Lower leg skin (tissue), 4 donors: ENCODE measurements around the gene BTBD16. TPM values are rescaled to one million over a fixed set of nuclear protein-coding genes. Genes with fewer than 3 reads are reported as not detected.

ENCODE experiments used
- DNase-seq, 2 donors: peaks; one replicate each; pipeline ENCODE4 v3.0.0-alpha.2; 2019; ENCODE audit warnings: low spot score in 2 of 2
- H3K4me3 ChIP-seq: fragments of 200-600 bp; sonication (generic); 2 replicates; pipeline ENCODE4 v1.5.1; 2017; ENCODE audit warnings: mild to moderate bottlenecking, low read depth; ENCODE audit not compliant: poor library complexity, severe bottlenecking
- CTCF ChIP-seq, 3 donors: fragments of 450-650 bp; IDR thresholded peaks; one replicate each; pipeline ENCODE4 v1.5.1; 2016; ENCODE audit warnings: antibody characterized with exemption in 3 of 3, mild to moderate bottlenecking in 3 of 3, moderate library complexity in 2 of 3
- POLR2A ChIP-seq, 2 donors: fragments of 450-650 bp; IDR thresholded peaks; one replicate each; pipeline ENCODE4 v1.6.1; 2016 to 2017; ENCODE audit warnings: antibody characterized with exemption in 2 of 2, mild to moderate bottlenecking in 1 of 2, moderate library complexity in 1 of 2
- WGBS, 2 donors: methylation state at CpG; one replicate each; pipeline ENCODE4 v1.1.5; 2018; 5-methylcytosine and 5-hydroxymethylcytosine counted together
- intact Hi-C: fragments of 100-400 bp; cut with DNase I; formaldehyde crosslinking; loops from one replicate; pipeline ENCODE4 v1.15.0; 2023; ENCODE audit warnings: low total_unique reads
- total RNA-seq, 4 donors: library from RNA; depleted of rRNA; stranded (reverse); fragments of >200 nt; gene quantifications; one replicate each; pipeline ENCODE4 v1.1.0, GENCODE V29; 2016

The BTBD16 gene
- total RNA-seq, 4 donors from 2014 or later = 2.7 to 16.4 (median 9.0) TPM

GRCh38 chr10:122325235-122325634 lies 54.1 kb downstream of the BTBD16 start:
- 79 to 93% methylated on average over 2 of the region's 2 CpGs for WGBS, 2 donors
- H3K4me3 ChIP-seq = no peak overlapping the region
- intact Hi-C loops = no loop called here
- no peak for TF ChIP-seq CTCF (IDR thresholded peaks at IDR 0.05)
- TF ChIP-seq POLR2A (IDR thresholded peaks at IDR 0.05) = no peak
- DNase-seq = peak in 1 of 2 donors; percentile 7

GRCh38 chr10:122326385-122326784 lies 55.3 kb downstream of the BTBD16 start:
- DNase-seq = peak in 1 of 2 donors; percentile 10
- no peak overlapping the region for H3K4me3 ChIP-seq
- 94 to 95% methylated on average over 5 of the region's 5 CpGs for WGBS, 2 donors
- TF ChIP-seq CTCF (IDR thresholded peaks at IDR 0.05) (no peak), POLR2A (IDR thresholded peaks at IDR 0.05) (no peak)
- intact Hi-C loops = no loop called here

- TF ChIP-seq CTCF (IDR thresholded peaks at IDR 0.05) = no peak
- TF ChIP-seq POLR2A (IDR thresholded peaks at IDR 0.05) = no peak
- WGBS, 2 donors = 77 to 78% methylated on average over 6 of the region's 6 CpGs
- peak in 1 of 2 donors; percentile 8 for DNase-seq
- intact Hi-C loops = no loop called here
- H3K4me3 ChIP-seq = no peak overlapping the region
Measured at GRCh38 chr10:122326806-122327205, 55.7 kb downstream of the BTBD16 start.

- no peak overlapping the region for H3K4me3 ChIP-seq
- peak in 1 of 2 donors; percentile 11 for DNase-seq
- intact Hi-C loops = no loop called here
- 83 to 86% methylated on average over 13 to 16 of the region's 16 CpGs for WGBS, 2 donors
- TF ChIP-seq POLR2A (IDR thresholded peaks at IDR 0.05) (no peak), CTCF (IDR thresholded peaks at IDR 0.05) (no peak)
Measured at GRCh38 chr10:122327237-122328206, 56.4 kb downstream of the BTBD16 start.

- intact Hi-C loops = no loop called here
- TF ChIP-seq POLR2A (IDR thresholded peaks at IDR 0.05) (no peak), CTCF (IDR thresholded peaks at IDR 0.05) (no peak)
- no peak overlapping the region for H3K4me3 ChIP-seq
- WGBS, 2 donors = 63 to 72% methylated on average over 9 of the region's 9 CpGs
- DNase-seq = peak in 1 of 2 donors; percentile 14
Measured at GRCh38 chr10:122328676-122329075, 57.6 kb downstream of the BTBD16 start.
